ENCODE results near the gene CIROP.

Gene CIROP

GRCh38 chr14:23115039-23115731 lies 10.4 kb upstream of the CIROP start:
- no peak overlapping the region for H3K4me3 ChIP-seq (ENCODE audit: control insufficient read depth, low read depth, low read length)
- no peak for TF ChIP-seq CTCF (conservative IDR thresholded peaks at IDR 0.05; ENCODE audit: control insufficient read depth, insufficient read depth, low read depth, low read length)
- peak; percentile 98 for DNase-seq (ENCODE audit: low read depth)

GRCh38 chr14:23114669-23115038 lies 9.9 kb upstream of the CIROP start:
- DNase-seq (ENCODE audit: low read depth): no peak
- TF ChIP-seq CTCF (conservative IDR thresholded peaks at IDR 0.05; ENCODE audit: control insufficient read depth, insufficient read depth, low read depth, low read length): peak; percentile 16
- H3K4me3 ChIP-seq (ENCODE audit: control insufficient read depth, low read depth, low read length): no peak overlapping the region

GRCh38 chr14:23114120-23114458 lies 9.3 kb upstream of the CIROP start:
- H3K4me3 ChIP-seq (ENCODE audit: control insufficient read depth, low read depth, low read length): no peak overlapping the region
- DNase-seq (ENCODE audit: low read depth): no peak
- no peak for TF ChIP-seq CTCF (conservative IDR thresholded peaks at IDR 0.05; ENCODE audit: control insufficient read depth, insufficient read depth, low read depth, low read length)

- DNase-seq (ENCODE audit: low read depth): peak; percentile 74
- no peak for TF ChIP-seq CTCF (conservative IDR thresholded peaks at IDR 0.05; ENCODE audit: control insufficient read depth, insufficient read depth, low read depth, low read length)
- no peak overlapping the region for H3K4me3 ChIP-seq (ENCODE audit: control insufficient read depth, low read depth, low read length)
Measured at GRCh38 chr14:23113431-23114119, 8.8 kb upstream of the CIROP start.

GRCh38 chr14:23112359-23113178 lies 7.8 kb upstream of the CIROP start:
- TF ChIP-seq CTCF (conservative IDR thresholded peaks at IDR 0.05; ENCODE audit: control insufficient read depth, insufficient read depth, low read depth, low read length): no peak
- no peak overlapping the region for H3K4me3 ChIP-seq (ENCODE audit: control insufficient read depth, low read depth, low read length)
- no peak for DNase-seq (ENCODE audit: low read depth)

GRCh38 chr14:23110579-23111365 lies 6.0 kb upstream of the CIROP start:
- TF ChIP-seq CTCF (conservative IDR thresholded peaks at IDR 0.05; ENCODE audit: control insufficient read depth, insufficient read depth, low read depth, low read length): no peak
- H3K4me3 ChIP-seq (ENCODE audit: control insufficient read depth, low read depth, low read length): no peak overlapping the region
- no peak for DNase-seq (ENCODE audit: low read depth)

All from fibroblast of mammary gland (primary cell).